ENCODE data around the gene SPATC1L.
A peak's percentile ranks its signal among the peaks of the same experiment; 100 is the strongest.
"Not testable (repeated sequence)": the region's sequence is repeated elsewhere in the genome, so short reads cannot be mapped to it uniquely, and the experiment has no call there.

Gene SPATC1L

GRCh38 chr21:46199436-46200373 lies 15.4 kb upstream of the SPATC1L start:
- no peak for DNase-seq

- no peak for DNase-seq
These were observed 12.5 kb upstream of the SPATC1L start for GRCh38 chr21:46196733-46197132.

GRCh38 chr21:46195595-46196195 lies 11.4 kb upstream of the SPATC1L start:
- no peak for DNase-seq

GRCh38 chr21:46194374-46195334 lies 10.4 kb upstream of the SPATC1L start:
- DNase-seq, result no peak

- no peak for DNase-seq
These were observed 9.6 kb upstream of the SPATC1L start for GRCh38 chr21:46193829-46194373.

- no peak for DNase-seq
These were observed 7.7 kb upstream of the SPATC1L start for GRCh38 chr21:46191686-46192575.

GRCh38 chr21:46191257-46191685 lies 7.0 kb upstream of the SPATC1L start:
- DNase-seq, result no peak

GRCh38 chr21:46190491-46191131 lies 6.4 kb upstream of the SPATC1L start:
- no peak for DNase-seq

GRCh38 chr21:46189959-46190490 lies 5.8 kb upstream of the SPATC1L start:
- no peak for DNase-seq

- no peak for DNase-seq
These were observed 5.1 kb upstream of the SPATC1L start for GRCh38 chr21:46189213-46189958.

GRCh38 chr21:46188226-46189212 lies 4.3 kb upstream of the SPATC1L start:
- DNase-seq, result no peak

- no peak for DNase-seq
These were observed 3.6 kb upstream of the SPATC1L start for GRCh38 chr21:46187814-46188213.

- DNase-seq, result no peak
These were observed 3.0 kb upstream of the SPATC1L start for GRCh38 chr21:46187261-46187660.

GRCh38 chr21:46185716-46186115 lies 1.5 kb upstream of the SPATC1L start:
- DNase-seq, result no peak

GRCh38 chr21:46184625-46185555 lies 631 bp upstream of the SPATC1L start:
- peak; percentile 25 for DNase-seq

- not testable (repeated sequence) for DNase-seq
These were observed 836 bp downstream of the SPATC1L start for GRCh38 chr21:46183337-46183909.
